Activated CD4-positive, CD25-positive, alpha-beta regulatory T cell treated with anti-CD3 and anti-CD28 coated beads, Interleukin-2, amount 50 U/mL, for 24 hours (primary cell): Measurements from ENCODE around the gene SLC39A2.
"Not testable (repeated sequence)": the region's sequence is repeated elsewhere in the genome, so short reads cannot be mapped to it uniquely, and the experiment has no call there.

Source experiments
- ATAC-seq, 2 donors: fragments of 150-1000 bp; cut with Tn5 transposase; one replicate each; pipeline ENCODE4 v1.10.0; 2021; ENCODE audit warnings: mild to moderate bottlenecking in 1 of 2, moderate library complexity in 1 of 2

Gene SLC39A2

DNA sequence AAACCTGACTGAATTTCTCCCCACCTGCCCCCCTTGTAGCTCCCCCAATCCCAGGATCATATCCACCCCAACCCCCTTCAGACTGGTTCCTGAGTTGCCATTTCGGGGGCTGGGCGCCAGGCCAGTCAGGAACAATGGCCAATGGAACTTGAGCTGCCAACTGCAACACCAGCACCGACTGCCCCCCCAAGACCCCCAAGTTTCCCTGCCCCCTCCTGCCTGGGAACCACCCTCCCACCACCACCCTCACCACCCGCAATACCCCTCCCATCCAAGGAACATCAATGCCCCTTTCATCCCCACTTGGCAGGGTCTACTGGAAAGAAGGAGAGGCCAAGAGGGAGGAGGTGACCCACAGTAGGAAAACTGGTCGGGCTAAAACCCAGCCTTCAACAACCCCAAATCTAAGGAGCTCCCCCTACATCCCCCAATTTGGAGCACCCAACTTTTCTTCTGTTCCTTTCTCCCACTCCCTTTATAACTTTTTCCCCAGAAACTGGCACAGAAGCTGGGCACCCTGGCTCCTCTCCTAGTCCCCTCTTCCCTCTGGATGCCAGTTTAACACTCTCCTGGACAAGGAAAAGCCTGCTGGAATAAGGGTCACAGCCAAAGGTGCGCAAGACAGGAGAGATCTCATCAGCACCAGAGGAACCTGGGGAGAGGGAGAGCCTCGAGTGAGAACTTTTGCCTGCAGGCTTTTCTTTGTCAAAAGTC is 27.3 kb downstream of the SLC39A2 start:
- ATAC-seq: no peak

DNA sequence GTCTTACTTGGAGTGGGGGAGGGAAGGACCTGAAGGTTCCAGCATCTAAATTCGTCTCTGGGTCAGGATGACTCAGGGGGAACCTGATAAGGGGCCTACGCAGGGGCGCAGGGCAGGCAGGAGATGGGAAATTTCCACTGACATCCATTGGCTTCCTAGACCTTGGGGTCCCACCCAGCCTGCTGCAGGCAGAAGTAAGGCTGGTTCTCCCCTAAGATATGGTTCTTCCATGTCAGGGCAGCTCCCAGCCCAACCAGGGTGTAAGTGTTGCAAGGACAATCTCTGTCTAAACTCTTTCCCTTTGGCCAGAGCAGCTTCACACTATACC is 27.9 kb downstream of the SLC39A2 start:
- ATAC-seq: no peak

- no peak for ATAC-seq
Observed at GRCh38 chr14:21029917-21030316, 30.8 kb downstream of the SLC39A2 start, which contains the start of gene TPPP2. Gene TPPP2, plus strand, starts transcription at chr14:21030217. Its CDS starts 365 bp downstream, at chr14:21030582.

GRCh38 chr14:21030531-21030930 is 31.4 kb downstream of the SLC39A2 start:
- no peak for ATAC-seq

DNA sequence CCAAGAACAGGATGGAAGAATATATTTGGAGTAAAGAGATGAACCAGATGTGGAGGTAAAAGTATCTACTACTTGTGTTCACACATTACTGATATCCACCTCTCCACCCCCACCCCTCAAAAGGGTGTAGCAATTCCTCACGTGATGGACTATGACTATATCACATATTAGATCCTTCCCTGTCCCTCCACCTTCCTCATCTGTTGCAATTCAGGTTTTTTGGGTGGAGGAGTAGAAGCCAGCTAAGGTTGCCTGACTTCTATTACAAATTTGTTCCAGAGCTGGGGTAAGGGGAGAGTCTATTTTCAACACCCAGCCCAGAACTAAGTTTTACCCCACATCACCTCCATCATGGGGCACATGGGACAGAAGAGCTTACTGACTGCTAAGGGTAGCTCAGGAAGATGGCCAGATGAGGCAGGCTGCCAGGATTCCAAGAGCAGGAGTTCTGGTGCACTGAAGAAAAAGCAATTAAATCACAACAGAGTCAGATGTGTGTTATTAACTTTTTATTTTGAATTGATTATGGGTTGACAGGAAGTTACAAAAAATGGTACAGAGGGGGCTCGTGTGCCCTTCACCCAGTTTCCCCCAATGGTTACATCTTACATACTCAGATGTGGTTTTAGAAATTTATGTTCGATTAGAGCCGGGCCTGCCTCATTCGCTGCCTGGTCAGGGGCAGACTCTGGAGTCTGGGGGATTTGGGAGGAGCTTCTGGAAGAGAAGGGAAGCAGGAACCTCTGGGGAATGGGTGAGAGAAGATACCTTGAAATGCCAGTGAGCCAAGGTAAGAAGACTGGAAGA is 33.4 kb downstream of the SLC39A2 start:
- no peak for ATAC-seq

DNA sequence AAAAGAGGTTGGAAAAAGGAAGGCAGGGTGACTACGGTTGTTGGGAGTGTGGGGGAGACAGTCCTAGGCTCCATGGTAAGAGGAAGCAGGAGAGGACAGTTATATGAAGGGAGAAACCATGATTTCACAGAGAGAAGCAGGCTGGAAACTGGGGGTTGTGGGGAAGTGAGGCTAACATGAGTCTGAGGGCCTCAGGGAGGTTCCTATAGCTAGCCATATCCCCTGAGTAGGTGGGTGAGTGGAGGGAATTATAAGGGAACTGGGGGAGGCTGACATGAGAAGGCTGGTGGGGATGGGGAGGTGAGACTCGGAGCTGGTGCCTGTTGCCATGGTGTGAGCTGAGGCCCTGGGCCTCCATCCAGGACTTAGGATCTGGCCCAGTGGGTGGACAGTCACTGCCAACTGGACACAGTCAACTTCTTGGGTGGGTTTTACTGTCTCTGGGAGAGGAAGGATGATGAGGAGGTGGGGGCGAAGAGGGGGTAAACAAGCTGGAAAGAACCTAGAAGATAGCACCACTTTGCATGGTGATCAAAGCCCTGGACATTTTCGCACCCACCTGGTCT is 34.1 kb downstream of the SLC39A2 start:
- ATAC-seq: no peak

DNA sequence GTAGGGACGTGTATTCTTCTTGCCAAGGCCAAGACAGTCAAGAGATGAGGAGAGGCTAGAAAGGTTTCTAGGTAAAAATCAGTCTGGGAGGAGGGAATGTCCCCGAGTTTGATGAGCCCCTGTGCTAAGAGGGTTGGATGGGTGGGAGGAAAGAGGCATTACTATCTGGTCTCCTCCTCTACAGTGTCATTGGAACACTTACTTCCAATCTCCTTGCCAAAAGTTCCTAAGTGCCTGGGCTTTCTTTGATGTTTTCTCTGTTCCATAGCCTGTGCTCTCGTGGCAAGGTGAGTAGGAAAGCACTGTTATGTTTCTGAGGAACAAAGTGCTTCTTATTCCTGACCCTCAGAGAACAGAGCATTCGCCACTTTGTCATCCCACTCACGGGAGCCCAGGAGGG is 35.6 kb downstream of the SLC39A2 start, which contains the start of gene RNASE13:
TSS of gene RNASE13 (minus strand) at position 101 of the 400 bp plus-strand sequence. CDS start 519 bp downstream, outside the sequence.
- no peak for ATAC-seq

- ATAC-seq: no peak
Observed at GRCh38 chr14:21036751-21037150, 37.7 kb downstream of the SLC39A2 start.

DNA sequence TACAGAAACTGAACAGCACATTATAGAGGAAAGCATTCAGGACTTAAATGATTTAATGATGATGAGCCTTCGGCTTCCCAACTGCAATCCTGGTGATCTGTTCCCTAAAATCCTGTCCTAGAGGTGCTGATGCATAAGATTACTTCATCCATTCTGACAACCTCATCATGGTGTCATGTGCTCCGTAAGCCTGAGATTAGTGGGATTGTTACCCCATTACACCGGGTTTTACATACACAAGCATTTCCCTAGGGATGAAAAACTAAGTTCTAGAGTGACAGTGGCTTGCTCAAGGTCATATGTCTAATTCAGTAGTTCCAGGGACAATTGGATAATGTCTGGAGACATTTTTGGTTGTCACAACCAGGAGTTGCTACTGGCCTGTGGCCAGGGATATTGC is 38.1 kb downstream of the SLC39A2 start:
- no peak for ATAC-seq

- ATAC-seq: no peak
Observed at GRCh38 chr14:21038441-21039422, 39.6 kb downstream of the SLC39A2 start.

DNA sequence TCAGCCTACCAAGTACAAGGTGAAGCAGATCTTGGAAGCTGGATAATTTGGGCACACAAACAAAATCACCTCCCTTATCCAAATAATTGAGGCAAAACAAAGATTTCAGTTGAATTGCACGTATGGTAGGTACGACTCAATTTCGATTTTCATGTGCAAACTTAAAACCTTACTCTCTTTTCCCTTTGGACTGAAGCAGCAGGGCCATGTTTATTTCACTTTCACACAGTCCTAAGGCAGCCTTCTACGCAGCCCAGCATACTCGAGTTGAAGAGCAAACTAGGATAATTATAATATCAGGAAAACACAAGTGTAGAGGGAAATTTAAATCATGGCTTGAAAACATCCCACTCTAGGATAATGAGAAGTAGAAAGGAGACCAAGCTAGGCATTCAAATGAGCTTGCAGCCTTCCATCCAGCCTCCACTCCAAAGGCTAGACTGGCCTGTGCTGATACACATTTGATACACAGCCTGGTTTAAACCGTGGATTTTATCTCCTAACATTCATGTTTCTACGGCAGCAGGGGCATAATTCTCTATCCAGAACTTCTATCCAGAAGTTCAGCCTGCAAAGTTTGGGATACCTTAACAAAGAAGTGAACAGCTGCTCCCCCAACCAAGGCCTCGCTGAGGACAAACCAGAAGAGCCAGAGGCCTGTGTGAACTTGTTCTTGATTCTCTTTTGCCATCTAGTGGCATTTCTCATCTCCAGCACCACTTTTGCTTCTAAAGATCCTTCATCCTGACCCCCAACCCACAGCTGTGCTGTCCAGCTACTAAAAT is 40.7 kb downstream of the SLC39A2 start:
- peak in 1 of 2 donors; percentile 49 for ATAC-seq

GRCh38 chr14:21040370-21040925 is 41.4 kb downstream of the SLC39A2 start:
- ATAC-seq: no peak

GRCh38 chr14:21040941-21041340 is 41.8 kb downstream of the SLC39A2 start:
- not testable (repeated sequence) for ATAC-seq

DNA sequence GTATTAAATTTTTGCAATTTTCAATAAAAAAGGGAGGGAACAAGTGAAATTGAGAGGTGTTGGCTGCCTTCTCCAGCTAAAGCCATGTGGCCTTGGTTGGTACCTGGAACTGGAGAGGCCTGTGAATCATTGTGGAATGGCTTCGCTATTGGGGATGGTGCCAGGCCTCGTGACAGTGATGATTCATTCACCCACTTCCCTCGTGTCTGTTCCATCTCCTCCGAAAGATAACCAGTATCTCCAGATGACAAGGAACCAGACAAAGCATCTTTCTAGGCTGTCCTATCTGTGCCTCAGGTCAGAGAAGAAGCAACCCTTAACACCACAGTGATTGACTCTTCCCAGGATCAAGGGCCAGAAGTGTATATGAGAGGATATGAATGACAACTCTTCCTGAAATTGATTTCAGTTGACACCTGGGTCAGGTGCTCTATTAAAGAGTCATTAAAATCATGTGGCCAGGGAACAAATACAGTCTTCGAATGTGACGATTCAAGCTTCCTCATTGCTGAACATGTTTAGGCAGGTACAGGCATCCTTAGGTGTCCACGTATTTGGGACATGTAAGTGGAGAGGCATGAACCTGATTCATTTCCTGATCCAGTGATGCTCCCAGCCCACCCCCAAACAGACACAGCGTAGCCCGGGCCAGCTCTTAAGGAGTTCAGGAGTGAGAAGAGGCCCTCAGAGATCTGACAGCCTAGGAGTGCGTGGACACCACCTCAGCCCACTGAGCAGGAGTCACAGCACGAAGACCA is 42.8 kb downstream of the SLC39A2 start, which contains the start of gene RNASE7:
TSS of gene RNASE7 (plus strand) at position 687 of the 758 bp plus-strand sequence. CDS start 631 bp downstream, outside the sequence.
- no peak for ATAC-seq

DNA sequence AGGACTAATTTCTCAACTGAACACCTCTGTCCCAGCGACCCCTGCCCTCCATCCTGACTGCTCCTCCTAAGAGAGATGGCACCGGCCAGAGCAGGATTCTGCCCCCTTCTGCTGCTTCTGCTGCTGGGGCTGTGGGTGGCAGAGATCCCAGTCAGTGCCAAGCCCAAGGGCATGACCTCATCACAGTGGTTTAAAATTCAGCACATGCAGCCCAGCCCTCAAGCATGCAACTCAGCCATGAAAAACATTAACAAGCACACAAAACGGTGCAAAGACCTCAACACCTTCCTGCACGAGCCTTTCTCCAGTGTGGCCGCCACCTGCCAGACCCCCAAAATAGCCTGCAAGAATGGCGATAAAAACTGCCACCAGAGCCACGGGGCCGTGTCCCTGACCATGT is 43.8 kb downstream of the SLC39A2 start:
- ATAC-seq: no peak

DNA sequence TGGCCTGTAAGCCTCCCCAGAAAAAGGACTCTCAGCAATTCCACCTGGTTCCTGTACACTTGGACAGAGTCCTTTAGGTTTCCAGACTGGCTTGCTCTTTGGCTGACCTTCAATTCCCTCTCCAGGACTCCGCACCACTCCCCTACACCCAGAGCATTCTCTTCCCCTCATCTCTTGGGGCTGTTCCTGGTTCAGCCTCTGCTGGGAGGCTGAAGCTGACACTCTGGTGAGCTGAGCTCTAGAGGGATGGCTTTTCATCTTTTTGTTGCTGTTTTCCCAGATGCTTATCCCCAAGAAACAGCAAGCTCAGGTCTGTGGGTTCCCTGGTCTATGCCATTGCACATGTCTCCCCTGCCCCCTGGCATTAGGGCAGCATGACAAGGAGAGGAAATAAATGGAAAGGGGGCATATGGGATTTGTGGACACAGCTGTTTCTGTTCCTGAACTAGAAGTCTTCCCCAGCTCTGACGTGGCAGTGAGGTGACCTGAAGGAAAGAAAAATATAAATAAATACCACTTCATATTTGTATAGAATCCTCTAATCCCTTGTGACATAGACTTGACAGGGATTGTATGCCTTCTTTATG is 44.4 kb downstream of the SLC39A2 start:
- no peak for ATAC-seq

- no peak for ATAC-seq
Observed at GRCh38 chr14:21043974-21044618, 45.0 kb downstream of the SLC39A2 start.

GRCh38 chr14:21047378-21047781 is 48.3 kb downstream of the SLC39A2 start:
- no peak for ATAC-seq

GRCh38 chr14:21048638-21049037 is 49.5 kb downstream of the SLC39A2 start:
- no peak for ATAC-seq
